ENCODE data around the gene NDE1.

- TF ChIP-seq CTCF (conservative IDR thresholded peaks at IDR 0.05 in 1 of 2, IDR thresholded peaks at IDR 0.05 in 1 of 2; ENCODE audit: extremely low read depth in 1 of 2, insufficient read depth in 1 of 2, low read depth in 1 of 2, low read length in 2 of 2) = no peak
- TF ChIP-seq EZH2 (IDR thresholded peaks at IDR 0.05; ENCODE audit: borderline replicate concordance, low read length) = no peak
Observed at GRCh38 chr16:15601212-15601879, 48.7 kb upstream of the NDE1 start.

Data from mammary epithelial cell (primary cell).